IPS-18c (cell line): ENCODE results near the gene MMP24.
A peak's percentile ranks its signal among the peaks of the same experiment; 100 is the strongest.
"Not testable (repeated sequence)": the region's sequence is repeated elsewhere in the genome, so short reads cannot be mapped to it uniquely, and the experiment has no call there.

Experiments used
- H3K4me3 ChIP-seq: 2 replicates; pipeline ENCODE4 v1.7.0; 2013; ENCODE audit warnings: low read depth, mild to moderate bottlenecking, low read length, moderate library complexity; ENCODE audit not compliant: insufficient read depth
- H3K9me3 ChIP-seq: one replicate; pipeline ENCODE4 v1.6.1; 2013; ENCODE audit warnings: mild to moderate bottlenecking, low read length, moderate library complexity; ENCODE audit not compliant: control insufficient read depth, insufficient read depth

Gene MMP24

DNA sequence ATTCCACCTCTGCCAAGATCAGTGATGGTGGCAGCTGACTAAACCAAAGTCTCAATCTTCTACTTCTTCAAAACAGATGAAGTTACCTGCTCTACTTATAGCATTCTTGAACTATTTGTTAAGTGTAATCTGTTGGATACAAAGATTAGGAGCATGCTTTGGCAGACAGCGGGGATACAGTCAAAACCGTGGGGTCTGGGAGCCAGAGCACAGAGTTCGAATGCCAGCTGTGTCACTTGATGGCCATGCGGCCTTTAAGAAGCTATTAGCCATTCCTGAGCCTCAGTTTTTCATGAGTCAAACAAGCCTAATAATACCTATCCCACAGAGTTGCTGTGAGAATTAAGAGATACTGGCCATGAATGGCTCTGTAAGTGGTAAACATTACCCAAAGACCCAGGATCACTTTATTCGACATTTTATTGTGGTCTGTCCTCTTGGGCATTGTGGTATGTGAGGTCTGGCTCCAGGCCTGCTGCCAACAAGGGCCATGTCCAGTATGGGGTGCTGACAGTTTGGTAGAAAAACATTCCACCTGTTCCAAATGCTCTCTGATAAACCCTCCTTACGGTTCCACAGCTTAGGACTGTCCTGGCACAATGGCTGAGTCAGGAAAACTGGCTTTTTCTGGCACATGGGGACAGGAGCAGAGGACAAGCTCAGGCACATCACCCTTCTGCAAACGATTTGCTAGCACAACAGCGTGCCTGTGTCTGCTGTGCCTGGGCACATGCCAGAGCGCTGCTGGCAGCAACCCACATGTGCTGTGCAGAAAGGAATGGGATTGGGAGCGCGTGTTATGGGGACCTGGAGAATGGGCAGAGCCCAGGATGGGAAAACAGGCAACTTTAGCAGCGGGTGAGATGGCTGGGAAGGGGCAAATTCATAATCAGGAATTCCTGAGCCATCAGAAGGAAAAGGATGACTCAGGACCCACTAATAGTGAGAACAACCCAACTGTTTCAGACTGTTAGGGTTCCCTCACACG lies 81.5 kb downstream of the MMP24 start:
- H3K4me3 ChIP-seq, result no peak overlapping the region
- H3K9me3 ChIP-seq, result no peaks in the 10 kb centered on the region

DNA sequence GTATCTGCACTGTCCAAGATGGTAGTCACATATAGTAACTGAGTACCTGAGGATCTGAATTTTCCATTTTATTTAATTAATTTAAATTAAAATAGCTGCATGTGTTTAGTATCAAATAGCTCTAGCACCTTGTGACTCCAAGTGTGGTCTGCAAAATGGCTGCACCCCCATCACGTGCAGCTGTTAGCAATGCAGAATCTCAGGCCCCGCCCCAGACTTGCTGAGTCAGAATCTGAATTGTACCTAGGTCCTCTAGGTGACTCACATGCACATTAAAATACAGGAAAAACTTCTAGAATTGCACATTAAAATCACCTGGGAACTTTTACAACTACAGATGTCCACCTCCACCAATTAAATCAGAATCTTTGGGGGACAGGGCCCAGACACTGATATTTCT lies 84.9 kb downstream of the MMP24 start:
- H3K9me3 ChIP-seq, result no peaks in the 10 kb centered on the region
- H3K4me3 ChIP-seq, result no peak overlapping the region

DNA sequence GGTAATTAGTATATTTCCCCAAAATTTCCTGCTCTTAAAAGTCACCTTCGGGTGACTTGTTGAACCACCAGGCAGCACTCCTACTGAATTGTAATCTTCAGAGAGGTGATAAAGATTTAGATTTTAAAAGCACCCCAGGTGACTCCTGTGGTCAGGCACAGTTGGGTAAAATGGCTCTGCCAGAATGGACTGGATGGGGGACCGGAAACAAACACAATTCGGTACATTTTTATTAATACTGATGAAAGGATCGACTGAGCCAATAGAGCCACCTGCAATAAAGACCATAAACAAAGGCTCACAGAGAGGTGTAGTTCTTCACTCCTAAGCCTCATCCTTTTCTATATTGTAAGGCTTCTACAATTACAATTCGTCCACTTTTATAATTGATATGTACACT lies 85.3 kb downstream of the MMP24 start:
- H3K4me3 ChIP-seq, result no peak overlapping the region
- no peaks in the 10 kb centered on the region for H3K9me3 ChIP-seq

DNA sequence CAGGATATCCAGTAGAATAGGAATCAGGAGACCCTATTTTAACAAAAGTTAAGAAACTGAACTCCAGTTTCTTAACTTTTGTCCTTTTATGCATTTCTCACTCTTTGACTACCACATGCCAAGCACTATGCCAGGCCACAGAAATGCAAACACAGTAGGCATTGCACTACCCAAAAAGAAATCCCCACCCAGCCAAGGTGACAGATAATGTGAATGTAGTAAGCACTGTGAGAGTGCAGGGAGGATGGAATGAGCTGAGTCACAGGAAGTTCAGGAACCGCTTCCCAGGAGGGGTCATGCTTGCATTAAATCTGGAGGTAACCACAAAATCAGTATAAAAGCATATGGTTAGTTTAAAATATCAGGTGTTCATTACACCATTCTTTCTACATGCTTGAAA lies 85.8 kb downstream of the MMP24 start:
- no peaks in the 10 kb centered on the region for H3K9me3 ChIP-seq
- no peak overlapping the region for H3K4me3 ChIP-seq

DNA sequence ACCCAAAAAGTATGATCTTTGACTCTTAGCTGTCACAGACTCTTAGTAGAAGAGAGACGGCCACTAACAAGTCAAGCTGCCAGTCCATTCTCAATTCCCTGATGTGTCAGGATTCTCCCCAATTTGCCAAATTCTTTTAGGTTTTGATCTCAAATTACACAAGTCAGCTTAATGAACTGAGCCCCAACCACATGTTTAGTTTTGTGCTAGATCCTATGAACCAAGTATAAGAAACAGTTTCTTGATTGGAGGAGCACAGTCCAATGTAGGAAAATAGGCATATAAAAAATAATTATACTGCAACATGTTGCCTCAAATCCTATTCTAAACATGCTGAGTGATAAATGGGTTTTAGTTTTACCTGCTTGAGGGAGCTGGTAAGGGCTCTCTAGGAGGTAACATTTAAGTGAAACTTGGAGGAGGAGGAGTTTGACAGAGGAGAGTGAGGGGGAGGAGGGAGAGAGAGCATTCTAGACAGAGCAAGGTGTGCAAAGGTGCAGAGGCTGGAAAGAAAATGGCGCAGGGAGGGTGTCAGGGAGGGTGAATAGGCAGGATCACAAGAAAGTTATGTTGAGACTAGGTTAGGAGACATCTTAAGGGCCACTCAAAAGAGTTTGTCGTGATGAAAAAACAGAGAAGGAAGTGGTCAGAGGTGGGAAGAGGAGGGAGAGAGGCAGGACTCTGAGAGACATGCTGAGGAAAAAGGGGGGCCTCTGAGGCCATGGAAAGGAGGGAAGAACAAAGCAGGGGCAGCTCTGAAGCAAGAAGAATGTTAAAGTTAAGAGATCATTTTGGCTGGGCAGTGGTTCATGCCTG lies 88.5 kb downstream of the MMP24 start:
- no peak overlapping the region for H3K4me3 ChIP-seq
- H3K9me3 ChIP-seq, result no peaks in the 10 kb centered on the region

DNA sequence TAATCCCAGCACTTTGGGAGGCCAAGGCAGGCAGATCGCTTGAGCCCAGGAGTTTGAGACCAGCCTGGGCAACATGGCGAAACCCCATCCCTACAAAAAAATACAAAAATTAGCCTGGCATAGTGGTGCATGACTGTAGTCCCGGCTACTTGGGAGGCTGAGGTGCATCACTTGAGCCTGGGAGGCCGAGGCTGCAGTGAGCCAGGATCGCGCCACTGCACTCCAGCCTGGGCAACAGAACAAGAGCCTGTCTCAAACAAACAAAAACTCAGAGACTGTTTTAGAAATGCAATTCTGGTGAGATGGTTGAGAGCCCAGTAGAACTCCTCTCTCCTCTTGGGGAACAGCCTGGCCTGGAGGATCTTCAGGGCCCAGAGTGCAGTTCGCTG lies 89.1 kb downstream of the MMP24 start:
- not testable (repeated sequence) for H3K9me3 ChIP-seq, H3K4me3 ChIP-seq

DNA sequence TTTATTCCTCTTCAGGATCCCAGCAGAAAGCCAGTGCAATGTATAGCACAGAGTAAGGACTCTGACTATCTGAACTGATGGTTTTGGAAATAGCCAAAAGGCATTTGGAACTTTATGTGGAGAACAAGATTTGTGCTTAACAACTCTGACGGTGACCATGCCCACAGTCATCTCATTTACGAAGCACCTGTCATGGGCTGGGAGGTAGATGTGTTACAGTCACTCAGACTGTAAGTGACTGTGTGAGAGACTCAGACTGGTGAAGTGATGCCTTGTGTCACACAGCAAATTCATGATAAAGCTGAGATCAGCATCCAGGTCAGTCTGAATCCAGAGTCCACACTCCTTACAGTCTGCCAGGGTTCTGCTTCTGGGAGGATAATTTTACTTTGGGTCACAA lies 89.6 kb downstream of the MMP24 start:
- H3K9me3 ChIP-seq, result no peaks in the 10 kb centered on the region
- H3K4me3 ChIP-seq, result no peak overlapping the region

DNA sequence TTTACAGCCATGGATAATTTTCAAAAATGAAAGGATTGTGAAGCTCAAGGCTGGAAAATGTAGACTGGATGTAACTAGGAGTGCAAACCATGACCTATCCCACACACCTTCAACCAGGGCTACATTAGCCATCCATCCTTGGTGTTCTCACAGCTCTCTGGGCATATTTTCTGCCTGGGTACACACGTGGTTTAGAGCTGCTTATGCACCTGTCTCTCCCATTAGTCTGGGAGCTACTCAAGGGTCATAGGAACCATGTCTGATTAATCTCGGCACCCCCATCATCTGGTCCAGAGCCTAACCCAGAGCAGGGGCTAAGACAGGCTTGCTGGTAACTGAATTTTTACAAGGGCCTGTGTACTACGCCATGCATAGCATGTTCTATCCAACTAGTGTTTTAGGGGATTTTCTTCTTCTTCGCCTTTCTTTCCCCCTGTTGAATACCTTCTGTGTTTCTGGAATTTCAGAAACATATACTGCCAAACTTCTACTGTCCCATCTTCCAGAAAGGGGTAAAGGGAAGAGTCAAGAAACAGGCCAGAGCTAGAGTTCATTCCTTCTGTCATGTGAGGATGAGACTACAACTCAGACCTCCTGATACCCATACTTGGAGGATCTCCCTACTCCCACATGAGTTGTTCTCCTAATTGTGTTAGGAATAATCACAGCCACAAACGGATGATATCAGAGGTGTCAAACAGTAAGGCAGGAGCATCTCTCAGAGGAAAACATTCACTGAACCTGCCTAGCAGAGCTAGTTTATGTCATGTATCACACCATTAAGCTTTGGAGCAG lies 91.1 kb downstream of the MMP24 start:
- no peak overlapping the region for H3K4me3 ChIP-seq
- no peaks in the 10 kb centered on the region for H3K9me3 ChIP-seq

DNA sequence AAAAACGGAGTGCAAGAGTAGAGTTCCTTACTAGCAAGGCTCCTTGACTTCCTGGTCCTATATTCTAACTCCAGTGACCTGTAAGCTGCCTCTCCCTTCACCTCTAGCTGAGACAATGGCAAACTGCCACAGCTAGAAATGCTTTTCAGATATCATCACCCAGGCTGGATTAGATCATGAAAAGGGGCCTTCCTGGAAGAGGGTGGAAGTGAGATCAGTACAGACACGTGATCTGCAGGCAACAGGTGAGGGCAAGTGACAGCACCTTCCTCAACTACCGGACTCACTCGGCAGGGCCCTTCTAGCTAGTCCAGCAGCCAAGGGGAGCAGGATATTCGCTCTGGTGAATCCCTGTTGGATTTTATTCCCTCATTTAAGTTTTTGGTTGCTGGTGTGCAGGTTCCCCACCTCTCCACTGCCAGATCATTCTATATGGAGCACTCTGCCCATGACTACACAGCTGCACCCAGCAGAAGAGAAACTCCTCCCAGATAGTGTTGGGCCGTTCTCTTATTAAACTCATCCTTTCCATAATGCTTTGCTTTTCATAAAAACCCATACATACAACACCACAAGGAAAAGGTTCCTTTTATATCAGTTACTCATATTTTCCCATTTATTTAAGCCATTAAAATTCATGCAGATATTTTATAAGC lies 92.1 kb downstream of the MMP24 start:
- Histone ChIP-seq H3K9me3 (no peaks in the 10 kb centered on the region), H3K4me3 (no peak overlapping the region)

DNA sequence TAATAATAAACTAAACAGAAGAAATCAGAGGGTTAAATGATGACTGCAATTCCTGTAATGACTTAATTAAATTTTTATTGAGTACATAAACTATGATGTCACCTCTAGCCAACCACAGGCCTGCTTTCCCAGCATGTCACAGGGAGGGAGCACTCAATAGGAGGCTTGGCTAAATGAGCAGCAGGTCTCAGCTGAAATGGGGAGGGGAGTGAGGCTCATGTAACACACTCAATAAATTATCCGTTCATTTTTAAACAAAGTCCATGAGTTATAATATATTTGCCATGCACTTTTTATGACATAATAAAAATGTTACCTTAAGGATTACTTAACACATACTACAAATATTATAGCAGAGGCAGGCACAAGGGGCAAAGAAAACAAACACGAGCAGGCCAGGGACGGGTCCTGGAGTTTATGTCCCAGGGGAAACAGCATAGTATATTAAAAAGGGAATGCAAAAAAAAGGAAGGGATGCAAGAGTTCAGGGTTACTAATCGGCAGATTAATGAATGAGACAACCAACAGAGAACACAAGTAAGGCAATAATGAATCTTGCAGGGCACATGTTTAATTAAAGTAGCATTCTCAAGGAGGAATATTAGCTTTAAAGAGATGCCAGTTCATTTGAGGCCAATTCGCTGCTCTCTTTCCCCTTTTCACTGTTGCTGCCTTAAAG lies 92.8 kb downstream of the MMP24 start:
- H3K9me3 ChIP-seq, result no peaks in the 10 kb centered on the region
- H3K4me3 ChIP-seq, result no peak overlapping the region

DNA sequence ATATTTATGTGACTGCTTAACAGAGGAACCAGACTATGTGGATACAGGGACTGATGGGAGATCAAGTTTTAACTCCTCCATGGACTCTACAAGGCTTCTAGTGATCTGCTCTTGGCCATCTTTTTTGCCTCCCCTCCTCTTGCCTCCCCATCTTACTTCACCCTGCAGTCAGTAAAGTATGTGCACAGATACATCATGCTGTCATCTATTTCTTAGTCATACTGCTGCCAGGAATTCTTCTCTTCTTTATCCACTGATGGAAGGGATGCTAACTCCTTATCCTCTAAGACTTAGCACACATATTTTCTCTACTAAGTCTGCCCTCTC lies 93.3 kb downstream of the MMP24 start:
- no peak overlapping the region for H3K4me3 ChIP-seq

DNA sequence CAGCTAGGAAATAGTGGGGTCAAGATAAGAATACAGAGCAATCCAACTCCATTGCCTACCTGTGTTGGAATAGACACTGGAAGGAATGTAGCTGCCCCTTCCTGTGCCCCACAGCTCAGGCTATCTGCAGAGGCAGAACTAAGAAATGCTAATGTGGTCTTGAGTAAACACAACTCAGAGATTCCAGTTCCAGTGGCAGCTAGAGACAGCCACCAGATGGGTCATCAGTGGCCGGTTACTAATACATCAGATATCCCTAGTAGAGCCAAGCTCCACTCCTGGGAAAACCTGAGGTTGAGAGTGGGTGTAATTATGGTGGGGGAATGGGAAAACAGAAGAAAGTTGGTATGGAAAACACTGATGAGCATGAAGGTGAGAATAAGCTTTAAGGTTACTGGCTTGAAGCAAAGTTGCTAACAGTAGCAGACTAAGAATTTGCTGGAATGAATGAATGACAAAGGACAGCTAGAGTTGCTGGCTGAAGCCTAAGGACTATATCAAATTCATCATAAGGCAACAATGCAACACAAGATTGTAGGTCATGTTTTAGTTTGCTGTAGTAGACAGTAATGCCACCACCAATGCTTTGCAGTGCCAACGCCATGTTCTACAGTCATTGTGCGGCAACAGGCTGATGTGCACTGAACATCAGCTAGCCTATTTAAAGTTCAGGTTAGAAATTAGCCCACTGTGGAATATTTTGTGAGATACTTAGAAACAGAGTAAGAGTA lies 94.1 kb downstream of the MMP24 start:
- H3K9me3 ChIP-seq, result no peaks in the 10 kb centered on the region
- peak overlapping the region; percentile 3; the same call in 1 of the 2 replicates for H3K4me3 ChIP-seq

More for the DNA sequence above, 93.3 kb downstream of the MMP24 start:
- H3K9me3 ChIP-seq, result no peaks in the 10 kb centered on the region

DNA sequence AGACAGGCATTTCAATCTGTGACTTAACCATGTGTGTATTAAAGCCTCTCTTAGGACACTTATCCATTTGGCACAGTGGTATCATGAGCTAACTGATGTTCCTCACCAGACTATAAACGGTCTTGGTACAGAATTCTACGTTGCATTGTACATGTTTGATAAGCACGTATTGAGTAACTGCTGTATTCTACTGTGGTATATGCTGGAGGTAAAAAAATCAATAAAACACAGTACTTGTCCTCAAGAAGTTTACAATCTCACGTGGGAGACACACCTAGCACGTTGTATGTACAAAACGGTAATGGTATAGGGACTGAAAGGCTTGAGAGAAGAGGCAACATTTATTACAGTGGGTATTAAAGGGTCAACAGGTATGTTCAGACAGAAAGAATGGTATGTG lies 98.9 kb downstream of the MMP24 start:
- H3K9me3 ChIP-seq, result no peaks in the 10 kb centered on the region
- H3K4me3 ChIP-seq, result no peak overlapping the region

DNA sequence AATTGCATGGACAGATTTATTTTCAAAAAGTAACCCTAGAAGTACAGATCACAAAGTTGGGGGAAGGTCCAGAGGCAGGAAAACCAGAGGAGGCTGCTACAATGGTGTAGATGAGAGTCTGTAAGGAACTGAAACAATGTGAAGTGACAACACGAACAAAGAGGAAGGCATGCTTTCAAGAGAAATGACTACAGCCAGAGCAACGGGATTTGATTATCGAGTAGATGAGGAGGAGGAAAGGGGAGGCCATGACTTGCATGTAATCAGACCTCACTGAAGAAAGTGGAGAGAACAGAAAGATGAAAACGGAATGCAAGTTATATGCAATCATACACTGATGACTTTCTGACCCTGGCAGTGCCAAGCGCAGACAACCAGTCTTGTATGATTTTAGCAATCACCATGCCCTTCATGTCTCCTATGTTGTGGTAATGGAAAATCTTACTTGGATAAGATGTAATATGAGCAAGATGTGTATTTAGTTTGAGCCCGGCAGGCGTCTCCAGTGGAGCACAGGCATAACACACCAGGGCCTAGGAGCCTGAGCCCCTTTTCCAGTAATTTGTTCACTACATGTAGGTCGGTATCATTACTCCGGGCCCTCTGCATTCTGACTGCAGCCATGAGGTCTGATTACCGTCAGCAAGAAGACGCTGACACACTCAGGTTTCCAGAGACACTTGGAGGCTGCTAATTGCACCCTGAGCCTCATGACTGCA lies 99.7 kb downstream of the MMP24 start:
- H3K4me3 ChIP-seq, result no peak overlapping the region
- no peaks in the 10 kb centered on the region for H3K9me3 ChIP-seq
